GM18909 (cell line): ENCODE measurements around the gene S100A7.

ENCODE experiments used
- ATAC-seq: cut with Tn5 transposase; IDR thresholded peaks from one replicate; pipeline ENCODE4 v1.9.1; 2021; ENCODE audit warnings: mild to moderate bottlenecking; ENCODE audit not compliant: unreplicated experiment, poor library complexity

Gene S100A7

DNA sequence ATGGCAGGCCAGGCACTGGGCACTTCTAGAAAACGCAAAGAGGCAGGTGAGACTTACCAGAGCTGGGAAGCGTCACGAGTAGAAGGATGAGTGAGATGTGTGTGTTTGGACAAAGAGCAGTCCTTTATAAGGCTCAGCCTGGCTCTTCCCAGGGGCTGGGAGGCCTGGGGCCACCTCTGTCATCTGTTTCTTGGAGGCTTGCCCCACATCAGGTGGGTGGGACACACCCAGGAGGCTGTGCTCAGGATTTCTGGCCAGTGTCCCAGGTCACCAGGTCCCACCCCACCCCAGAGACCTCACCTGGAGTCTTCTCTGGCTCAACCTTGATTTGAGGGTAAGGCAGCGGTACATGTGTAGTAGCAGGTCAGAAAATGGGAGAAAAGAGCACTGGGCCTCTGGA is at the start of gene S100A7:
Gene S100A7, minus strand, starts transcription at position 101 of the 400 bp plus-strand sequence. CDS start 1,638 bp downstream, outside the sequence.
- ATAC-seq: no peak

DNA sequence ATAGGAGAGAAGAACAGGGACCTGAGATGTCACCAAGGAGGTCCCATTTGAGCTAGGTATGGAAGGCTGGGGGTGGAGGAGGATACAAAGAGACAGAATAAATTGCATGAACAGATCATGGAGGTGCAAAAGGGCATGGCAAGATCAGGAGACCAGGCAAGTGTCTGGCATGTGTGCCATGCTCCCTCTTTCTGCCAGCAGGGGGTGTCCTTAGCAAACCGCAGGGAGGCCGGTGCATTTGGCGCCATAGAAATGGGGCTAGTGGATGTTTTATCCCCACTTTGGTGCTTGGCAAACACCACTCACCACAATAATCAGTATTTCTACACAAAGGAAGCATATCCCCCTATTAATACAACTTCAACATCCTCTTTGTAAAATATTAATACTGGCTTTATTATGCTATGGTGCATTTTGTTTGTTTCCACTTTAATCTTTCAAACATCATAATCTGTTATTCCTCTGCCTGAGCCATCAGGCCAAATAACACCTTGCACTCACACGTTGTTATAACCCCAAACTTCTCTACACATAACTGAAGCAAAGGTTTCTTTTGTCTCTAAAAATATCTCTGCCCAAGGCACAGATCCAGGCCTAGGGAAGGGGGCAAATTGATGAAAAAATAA is 49.4 kb upstream of the S100A7 start:
- ATAC-seq: no peak

DNA sequence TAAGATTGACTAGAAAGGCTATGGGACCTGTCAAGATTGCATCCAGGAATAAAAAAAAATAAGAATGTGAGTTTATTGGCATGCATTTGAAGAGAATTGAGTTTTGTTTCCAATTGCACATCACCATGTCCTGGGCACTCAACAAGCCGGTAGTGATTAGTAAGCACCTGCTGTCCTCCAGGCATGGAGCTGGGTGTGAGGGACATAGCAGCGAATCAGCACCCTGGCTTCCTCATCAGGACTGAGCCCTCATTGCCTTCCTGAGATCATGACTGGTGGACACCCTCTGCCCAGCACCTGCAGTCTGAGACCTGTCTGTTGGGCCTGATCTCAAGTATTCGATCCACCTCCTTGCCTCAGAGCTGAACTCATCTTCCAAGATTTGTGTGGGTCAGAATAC is 48.6 kb upstream of the S100A7 start:
- ATAC-seq: no peak

DNA sequence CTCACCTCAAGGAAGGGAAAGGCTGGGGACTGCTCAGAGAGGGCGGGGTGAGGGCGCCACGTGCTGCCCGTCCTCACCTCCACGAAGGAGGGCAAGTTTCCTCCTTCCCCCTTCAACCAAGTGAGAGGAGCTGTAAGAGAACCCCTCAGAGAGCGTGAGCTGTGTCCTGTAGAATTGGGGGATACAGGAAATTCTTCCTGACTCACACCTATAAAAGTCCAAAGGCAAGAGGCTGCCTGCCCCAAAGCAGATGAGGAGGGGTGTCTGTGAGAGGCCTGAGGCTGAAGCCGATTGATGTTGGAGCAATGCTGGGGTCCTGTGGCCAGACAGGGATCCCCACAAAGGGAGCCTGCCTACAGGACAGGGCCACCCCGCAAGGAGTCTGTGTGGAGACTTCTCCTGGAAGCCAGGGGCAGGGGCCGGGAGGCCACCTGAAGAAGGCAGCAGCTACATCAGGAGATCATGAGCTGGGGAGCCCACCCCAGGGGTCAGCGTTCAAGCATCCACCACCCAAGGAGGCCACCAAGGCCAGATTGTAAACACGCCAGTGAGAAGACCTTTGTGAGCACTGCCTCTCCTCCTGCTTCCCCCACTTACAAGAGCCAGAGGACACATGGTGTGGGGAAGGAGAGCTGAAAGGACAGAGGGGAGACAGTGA is 47.6 kb upstream of the S100A7 start:
- ATAC-seq: no peak

DNA sequence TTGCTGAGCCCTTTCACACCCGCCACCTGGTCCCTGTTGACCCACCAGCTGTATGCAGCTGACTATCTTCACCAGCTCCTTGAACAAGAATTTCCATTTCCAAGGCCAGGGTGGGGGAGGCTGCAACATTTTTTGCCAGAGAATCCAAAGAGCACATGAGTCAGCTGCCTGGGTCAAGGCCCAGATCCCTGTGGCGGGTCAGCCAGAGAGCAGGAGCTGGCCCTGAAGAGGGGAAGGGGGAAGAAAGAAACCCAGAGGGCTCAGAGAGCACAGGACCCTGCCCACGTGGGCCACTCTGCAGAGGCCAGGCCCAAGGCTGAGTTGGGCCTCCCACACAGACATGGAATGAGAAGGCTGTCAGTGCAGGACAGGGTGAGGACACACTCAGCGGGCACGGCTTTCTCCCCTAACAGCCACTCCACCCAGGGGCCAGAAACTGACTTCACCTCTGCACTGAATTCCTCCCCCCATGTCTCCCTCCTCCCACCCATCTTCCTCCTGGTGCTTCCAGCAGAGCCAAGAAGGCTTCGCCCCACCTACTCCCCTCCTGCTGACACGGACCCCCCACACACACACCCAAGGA is 46.5 kb upstream of the S100A7 start:
- no peak for ATAC-seq

DNA sequence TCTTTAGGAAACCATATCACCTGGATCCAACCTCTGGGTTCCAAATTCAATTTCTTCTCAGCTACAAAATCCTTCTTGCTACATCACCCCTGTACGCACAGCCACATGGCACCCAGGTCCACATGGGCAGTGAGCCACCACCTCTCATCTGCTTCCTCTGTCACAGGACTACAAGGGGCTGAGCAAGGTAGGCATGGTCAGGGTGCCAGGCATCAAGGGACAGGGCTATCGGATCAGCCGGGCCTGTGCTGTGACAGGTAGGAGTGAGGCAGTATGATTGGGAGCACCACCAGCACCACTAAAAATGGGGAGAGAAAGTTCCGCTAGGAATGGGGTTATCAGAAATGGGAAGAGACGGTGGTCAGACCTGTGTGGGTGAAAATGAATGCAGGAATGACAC is 45.9 kb upstream of the S100A7 start:
- no peak for ATAC-seq

DNA sequence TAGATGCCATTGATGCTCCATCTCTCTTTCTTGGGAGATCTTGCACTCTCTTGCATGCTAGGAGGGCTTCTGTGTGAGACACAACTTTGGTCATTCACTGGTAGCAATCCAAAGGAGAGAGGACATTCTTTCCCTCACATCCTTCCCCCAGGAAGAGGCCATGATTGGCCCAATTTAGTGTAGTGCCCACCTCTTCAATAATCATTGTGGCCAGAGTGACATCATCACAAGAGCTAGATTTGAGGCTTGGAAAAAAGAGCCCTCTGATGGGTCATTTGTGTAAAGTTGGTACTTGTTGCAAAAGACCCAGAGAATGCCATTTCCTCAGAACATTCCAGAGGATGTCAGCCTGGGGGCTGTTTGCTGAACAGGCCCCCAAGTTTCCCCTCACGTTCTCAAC is 45.1 kb upstream of the S100A7 start:
- ATAC-seq: no peak

DNA sequence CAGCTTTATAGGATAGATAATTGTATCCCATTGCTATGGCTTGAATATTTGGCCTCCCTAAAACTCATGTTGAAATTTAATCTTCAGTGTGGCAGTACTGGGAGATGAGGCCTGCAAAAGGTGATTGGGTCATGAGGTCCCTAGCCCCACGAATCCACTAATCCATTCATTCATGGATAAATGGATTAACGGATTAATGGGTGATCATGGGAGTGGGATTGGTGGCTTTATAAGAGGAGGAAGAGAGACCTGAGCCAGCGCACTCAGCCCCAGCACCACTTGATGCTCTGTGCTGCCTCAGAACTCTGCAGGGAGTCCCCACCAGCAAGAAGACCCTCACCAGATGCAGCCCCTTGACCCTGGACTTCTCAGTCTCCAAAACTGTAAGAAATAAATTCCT is 43.3 kb upstream of the S100A7 start:
- no peak for ATAC-seq

DNA sequence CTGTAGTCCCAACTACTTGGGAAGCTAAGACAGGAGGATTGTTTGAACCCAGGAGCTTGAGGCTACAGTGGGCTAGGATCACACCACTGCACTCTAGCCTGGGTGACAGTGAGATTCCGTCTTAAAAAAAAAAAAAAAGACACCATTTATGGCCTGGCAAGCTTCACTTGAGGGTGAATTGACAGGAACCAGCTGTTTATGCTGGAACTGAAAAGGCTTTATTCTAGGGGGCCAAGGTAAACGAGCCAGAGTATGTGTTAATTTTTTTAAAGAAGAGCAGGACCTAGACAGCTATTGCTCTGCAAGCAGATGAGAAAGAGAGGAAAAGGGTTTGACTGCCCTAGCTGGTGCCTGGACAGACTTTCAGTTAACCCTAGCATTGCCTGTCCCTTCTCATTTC is 38.3 kb upstream of the S100A7 start:
- no peak for ATAC-seq

DNA sequence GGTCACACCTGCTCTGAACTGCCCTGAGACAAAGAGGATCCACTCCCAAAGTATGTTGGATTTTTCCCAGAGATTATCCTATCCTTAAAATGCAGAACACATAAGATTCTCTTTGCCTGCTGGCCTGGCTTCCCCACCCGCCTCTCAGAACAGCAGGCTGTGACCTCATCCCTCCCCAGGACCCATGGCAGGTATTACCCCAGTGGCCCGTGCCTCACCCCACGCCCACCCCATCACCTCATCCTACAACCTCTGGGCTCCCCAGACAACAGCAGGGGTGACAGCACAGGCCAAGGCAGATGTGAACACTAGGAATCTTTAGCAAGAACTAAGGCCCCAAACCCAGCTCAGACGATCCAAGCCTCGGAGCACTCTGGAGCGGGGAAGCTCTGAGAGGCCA is 35.1 kb upstream of the S100A7 start:
- no peak for ATAC-seq

DNA sequence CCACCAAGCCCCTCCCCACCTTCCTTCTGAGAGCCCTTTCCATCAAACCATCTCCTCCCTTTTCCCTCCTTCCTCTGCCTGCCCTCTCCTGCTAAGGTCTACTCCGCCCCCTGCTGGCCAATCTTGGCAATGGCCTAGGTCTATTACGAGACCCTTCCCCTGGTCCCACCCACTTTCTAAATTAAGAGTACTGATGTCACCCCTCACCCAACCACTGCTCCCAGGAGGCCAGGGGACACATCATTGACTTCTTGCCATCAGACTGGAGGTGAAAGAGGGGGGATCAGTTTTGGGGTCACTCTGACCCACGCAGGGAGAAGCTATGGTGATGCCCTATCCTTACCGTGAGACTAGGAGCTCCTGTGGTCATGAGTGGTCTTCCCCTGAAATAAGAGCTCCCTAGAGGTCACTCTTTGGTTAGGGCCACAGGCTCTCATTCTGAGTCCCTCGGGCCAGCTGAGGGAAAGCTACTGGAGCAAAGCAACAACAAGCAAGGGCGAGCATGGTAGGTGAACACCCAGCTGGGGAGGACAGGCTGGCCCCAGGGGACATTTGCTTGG is 34.6 kb upstream of the S100A7 start:
- no peak for ATAC-seq

DNA sequence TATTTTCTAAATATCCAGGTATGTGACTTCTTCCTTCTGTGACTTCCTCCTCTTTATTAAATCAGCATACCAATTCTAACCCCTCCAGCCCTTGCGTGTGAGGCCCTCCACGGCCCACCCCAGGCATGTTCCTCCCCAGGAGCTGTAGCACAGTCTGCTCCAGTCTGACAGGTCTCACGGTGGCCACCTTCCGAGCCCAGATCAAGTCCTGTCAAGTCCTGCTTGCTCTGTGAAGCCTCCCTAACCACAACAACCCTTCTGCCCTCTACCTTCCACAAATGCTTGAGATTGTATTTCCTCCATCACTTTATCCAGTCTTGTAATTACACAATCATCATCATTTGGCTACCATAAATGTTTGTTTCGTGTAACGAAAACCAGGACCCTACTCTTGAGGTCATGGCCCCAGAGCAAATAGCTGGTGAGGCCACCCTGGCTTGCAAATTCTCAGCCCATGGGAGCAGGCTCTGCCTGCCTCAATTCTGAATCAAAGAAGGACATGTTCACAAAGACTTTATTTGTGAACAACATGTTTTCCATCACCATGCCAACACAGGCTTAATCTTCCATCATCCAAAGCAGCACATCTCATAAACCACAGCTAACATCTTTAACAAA is 33.0 kb upstream of the S100A7 start:
- no peak for ATAC-seq

DNA sequence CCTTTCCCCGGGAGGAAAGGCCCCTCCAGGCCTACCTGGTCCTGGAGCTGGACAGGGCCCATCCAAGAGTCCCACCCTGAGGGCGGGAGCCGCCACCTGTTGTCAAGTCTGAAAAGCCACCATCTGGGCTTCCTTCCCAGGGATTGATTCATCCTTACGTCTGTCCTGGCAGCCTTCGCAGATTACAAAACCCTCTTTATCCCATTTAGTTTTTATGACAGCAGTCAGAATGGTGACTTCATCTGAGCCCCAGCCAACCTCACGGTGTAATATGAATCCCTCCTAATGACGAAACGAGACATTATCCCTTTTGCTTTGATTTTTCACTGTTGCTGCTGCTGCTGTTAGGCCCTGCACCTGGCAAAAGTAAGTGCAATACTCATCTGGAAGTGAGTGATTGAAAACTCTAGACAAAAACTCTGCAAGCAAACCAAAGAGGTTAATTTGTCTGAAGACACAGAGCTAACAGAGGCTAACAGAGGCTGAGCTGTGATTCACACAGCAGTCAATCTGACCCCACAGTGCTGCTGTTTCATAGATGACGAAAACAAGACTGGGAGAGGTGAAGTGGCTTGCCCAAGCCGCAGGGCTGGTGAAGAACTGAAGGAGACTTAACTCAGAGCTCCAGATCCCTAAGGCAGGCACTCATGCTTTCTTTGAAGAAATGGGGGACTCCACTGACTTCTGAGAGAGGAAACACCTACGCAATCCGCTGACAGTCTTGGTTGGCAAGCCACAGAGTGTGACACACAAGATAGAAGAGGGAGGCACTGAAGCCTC is 30.0 kb upstream of the S100A7 start:
- no peak for ATAC-seq

DNA sequence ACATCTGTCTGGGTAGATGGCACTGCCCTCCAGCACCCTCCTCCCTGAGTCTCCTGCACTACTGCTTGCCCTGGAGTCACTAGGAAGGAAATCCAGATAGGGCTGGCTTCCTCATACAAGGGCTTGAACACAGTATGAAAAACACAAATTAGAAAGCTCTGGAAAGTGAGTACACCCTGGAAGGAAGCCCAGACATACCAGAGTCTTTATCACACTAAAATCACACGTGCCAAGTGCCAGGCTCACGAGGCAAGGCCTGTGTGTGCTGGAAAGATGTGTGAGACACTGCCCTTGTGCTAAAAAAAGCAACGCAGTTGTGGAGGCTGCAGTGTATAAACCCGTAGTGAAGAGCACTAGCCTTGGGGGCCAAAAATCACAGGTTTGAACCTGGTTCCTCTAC is 28.3 kb upstream of the S100A7 start:
- no peak for ATAC-seq

DNA sequence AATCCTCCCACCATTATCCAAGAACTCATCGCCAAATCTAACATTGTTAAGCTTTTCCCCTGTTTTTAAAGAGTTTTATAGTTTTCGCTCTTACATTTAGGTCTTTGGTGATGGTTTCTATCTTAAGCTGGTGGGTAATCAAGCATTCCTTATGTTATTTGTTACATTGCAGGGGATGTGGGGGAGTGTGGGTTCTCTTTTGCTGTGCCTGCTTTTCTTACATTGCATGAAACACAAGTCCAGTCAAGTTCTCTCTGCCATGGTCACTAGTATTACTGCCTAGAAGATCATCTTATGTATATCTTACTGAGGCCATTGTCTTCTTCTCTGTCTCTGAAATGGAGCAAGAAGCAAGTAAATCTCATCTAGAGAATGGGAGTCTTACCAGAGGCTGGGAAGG is 27.3 kb upstream of the S100A7 start:
- no peak for ATAC-seq

DNA sequence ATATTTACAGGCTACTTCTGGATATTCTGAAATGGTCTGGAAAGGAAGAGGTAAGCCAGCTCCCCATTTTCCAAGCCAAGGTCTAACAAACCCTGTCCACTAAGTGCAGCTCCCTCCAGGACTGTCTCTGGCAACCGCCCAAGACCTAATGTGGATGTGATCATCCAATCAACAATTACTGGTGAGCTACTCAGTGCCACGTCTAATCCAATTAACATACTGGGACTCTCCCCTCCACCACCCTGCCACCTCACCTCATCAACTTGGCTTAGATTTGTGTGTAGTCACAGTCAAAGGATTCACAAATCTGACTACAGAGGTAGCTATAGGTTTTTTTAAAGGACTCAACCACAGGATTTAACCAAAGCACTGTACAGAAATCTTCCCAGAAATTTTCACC is 25.4 kb upstream of the S100A7 start:
- no peak for ATAC-seq

DNA sequence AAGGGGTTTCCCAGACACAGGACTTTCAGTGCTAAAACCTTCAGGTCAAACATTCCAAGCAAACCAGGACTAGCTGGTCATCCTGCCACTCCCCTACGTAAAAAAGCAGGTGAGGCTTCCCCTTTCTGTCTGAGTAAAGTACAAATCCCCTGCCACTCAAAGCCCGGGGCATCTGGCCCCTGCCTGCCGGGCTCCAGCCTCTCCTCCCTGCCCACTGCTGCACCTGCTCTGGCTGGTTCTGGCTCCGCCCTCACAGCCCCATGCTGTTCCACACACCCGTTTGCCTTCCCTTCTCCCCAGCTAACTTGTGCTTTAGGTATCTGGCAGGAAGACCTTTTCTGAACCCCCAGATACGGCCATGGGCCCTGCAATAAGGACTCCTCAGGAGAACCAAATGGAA is 23.3 kb upstream of the S100A7 start:
- no peak for ATAC-seq

DNA sequence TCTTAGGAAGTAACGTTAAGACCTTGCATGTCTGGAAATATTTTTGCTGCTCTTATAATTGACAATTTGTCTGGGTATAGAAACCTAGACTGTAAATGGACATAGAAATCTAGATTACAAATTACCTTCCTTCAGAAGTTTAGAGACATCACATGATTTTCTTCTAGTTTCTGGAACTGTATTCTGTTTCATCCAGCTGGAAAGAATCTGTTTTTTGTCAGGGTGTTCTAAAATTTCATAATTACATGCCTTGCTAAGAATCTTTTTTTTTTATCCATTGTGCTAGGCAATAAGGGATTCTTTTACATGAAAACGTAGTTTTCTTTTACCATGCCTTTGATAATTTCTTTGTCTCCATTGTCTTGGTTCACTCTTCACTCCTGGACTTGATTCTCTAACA is 20.7 kb upstream of the S100A7 start:
- no peak for ATAC-seq

DNA sequence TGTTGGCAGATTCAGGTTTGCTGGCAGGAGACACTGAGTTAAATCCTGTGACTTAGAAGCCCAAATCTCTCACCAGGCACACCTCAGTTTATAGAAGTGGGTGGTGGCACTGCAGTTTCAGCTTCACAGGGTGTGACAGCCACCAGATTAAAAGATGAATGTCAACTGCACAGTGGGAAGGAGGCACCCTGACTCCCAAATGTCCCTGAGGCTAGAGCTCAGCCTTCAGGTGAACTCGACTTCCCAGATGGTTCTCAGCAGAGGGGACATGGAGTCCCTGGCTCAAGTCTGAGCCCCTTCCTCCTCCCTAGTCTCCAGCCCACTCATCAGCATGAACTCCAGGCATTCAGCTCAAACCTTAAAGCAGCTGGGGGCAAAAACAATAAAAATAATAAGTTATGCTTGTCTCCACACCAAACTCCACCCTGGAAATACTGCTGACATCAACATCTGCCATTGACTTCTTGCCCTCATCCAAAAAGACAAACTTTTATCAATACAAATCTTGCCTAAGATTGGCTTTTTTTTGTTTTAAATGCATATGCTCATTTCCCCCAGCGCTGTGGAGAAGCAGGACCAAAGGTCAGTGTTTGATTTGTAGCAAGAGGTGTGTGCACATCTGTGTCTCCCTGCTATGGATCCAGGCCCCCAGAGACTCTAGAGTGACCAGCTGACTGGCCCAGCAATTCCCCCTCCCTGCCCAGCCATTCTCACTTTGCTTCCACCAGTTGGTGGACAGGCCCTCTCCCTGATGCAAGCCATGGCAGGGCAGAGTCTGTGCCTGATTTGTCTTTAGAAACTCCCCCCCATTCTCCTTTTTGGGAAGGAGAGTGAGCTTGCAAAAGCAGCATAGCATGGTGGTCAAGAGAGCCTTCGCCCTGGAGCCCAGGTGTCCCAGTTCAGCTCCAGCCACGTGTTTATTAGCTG is 18.5 kb upstream of the S100A7 start:
- ATAC-seq: no peak
